Neural cell (in vitro differentiated cells): ENCODE measurements around the gene ALLC. TPM values are rescaled to one million over a fixed set of nuclear protein-coding genes. Genes with fewer than 3 reads are reported as not detected.

Experiments
- H2AFZ ChIP-seq: fragments of 200-600, 300-800 bp; sonication (generic), shearing (Covaris generic); 2 replicates; pipeline ENCODE4 v1.6.0; 2014; ENCODE audit warnings: low read depth, mild to moderate bottlenecking, antibody characterized with exemption, low read length, moderate library complexity
- H3F3A ChIP-seq: fragments of 200-600 bp; shearing (Covaris generic); 2 replicates; pipeline ENCODE4 v1.6.1; 2016; ENCODE audit warnings: mild to moderate bottlenecking, moderate library complexity, mixed read lengths, antibody characterized with exemption, low read length; ENCODE audit not compliant: insufficient read depth, poor library complexity, severe bottlenecking
- H3K27ac ChIP-seq: fragments of 200-600, 300-800 bp; sonication (generic), shearing (Covaris generic); 2 replicates; pipeline ENCODE4 v1.5.1; 2014; ENCODE audit warnings: mild to moderate bottlenecking, low read length, moderate library complexity
- H3K27me3 ChIP-seq: fragments of 300-800, 200-600 bp; sonication (generic), shearing (Covaris generic); 2 replicates; pipeline ENCODE4 v1.6.0; 2014; ENCODE audit warnings: mild to moderate bottlenecking, low read depth, low read length, moderate library complexity; ENCODE audit not compliant: insufficient read depth
- H3K36me3 ChIP-seq: fragments of 300-800, 200-600 bp; sonication (generic), shearing (Covaris generic); 2 replicates; pipeline ENCODE4 v1.5.1; 2014; ENCODE audit warnings: mild to moderate bottlenecking, antibody characterized with exemption, low read length, moderate library complexity; ENCODE audit not compliant: insufficient read depth
- H3K4me2 ChIP-seq: fragments of 300-800, 200-600 bp; sonication (generic), shearing (Covaris generic); 2 replicates; pipeline ENCODE4 v1.6.0; 2014; ENCODE audit warnings: mild to moderate bottlenecking, low read length
- H3K4me3 ChIP-seq: fragments of 300-800, 200-600 bp; sonication (generic), shearing (Covaris generic); 2 replicates; pipeline ENCODE4 v1.5.1; 2014; ENCODE audit warnings: mild to moderate bottlenecking, low read length, moderate library complexity
- H3K79me2 ChIP-seq: fragments of 200-600 bp; shearing (Covaris generic); replicated peaks from 2 replicates; pipeline ENCODE4 v1.6.0; 2014; ENCODE audit warnings: mild to moderate bottlenecking, low read length, moderate library complexity; ENCODE audit not compliant: insufficient read depth
- H3K9ac ChIP-seq: fragments of 300-800, 200-600 bp; sonication (generic), shearing (Covaris generic); 2 replicates; pipeline ENCODE4 v1.6.1; 2016; ENCODE audit warnings: mild to moderate bottlenecking, low read length, mixed read lengths
- H3K9me2 ChIP-seq: fragments of 200-600 bp; shearing (Covaris generic); 2 replicates; pipeline ENCODE4 v1.6.1; 2016; ENCODE audit warnings: mild to moderate bottlenecking, low read length, mixed read lengths; ENCODE audit not compliant: insufficient read depth
- H3K9me3 ChIP-seq: fragments of 200-600, 300-800 bp; sonication (generic), shearing (Covaris generic); 2 replicates; pipeline ENCODE4 v1.6.1; 2016; ENCODE audit warnings: mild to moderate bottlenecking, mixed run types, low read length, moderate library complexity, mixed read lengths
- H4K20me1 ChIP-seq: fragments of 200-600 bp; shearing (Covaris generic); 2 replicates; pipeline ENCODE4 v1.6.1; 2016; ENCODE audit warnings: mild to moderate bottlenecking, mixed run types; ENCODE audit not compliant: insufficient read depth
- EP300 ChIP-seq: fragments of 450-650 bp; conservative IDR thresholded peaks from 2 replicates; pipeline ENCODE4 v1.6.1; 2014; ENCODE audit warnings: antibody characterized with exemption, mild to moderate bottlenecking, moderate library complexity; ENCODE audit not compliant: poor library complexity, severe bottlenecking
- EZH2 ChIP-seq: fragments of 200-600, 300-800 bp; shearing (Covaris generic), sonication (generic); IDR thresholded peaks from 2 replicates; pipeline ENCODE4 v1.6.1; 2014; ENCODE audit warnings: antibody characterized with exemption, low read length, borderline replicate concordance, mild to moderate bottlenecking; ENCODE audit not compliant: insufficient read depth, poor library complexity, severe bottlenecking
- MXI1 ChIP-seq: fragments of 450-650 bp; conservative IDR thresholded peaks from 2 replicates; pipeline ENCODE4 v1.6.1; 2014; ENCODE audit warnings: antibody characterized with exemption, mild to moderate bottlenecking; ENCODE audit not compliant: poor library complexity, severe bottlenecking
- POLR2AphosphoS5 ChIP-seq: IDR thresholded peaks from 2 replicates; pipeline ENCODE4 v1.6.1; 2012
- RAD21 ChIP-seq: fragments of 450-650 bp; conservative IDR thresholded peaks from 2 replicates; pipeline ENCODE4 v1.6.1; 2014; ENCODE audit warnings: antibody characterized with exemption, mild to moderate bottlenecking, moderate library complexity
- SMC3 ChIP-seq: fragments of 450-650 bp; conservative IDR thresholded peaks from 2 replicates; pipeline ENCODE4 v1.6.1; 2014; ENCODE audit warnings: antibody characterized with exemption, mild to moderate bottlenecking, moderate library complexity; ENCODE audit not compliant: poor library complexity
- TAF1 ChIP-seq: IDR thresholded peaks from 2 replicates; pipeline ENCODE4 v1.6.1; 2012; ENCODE audit warnings: low read depth
- polyA plus RNA-seq: library from polyadenylated mRNA; depleted of rRNA; stranded (reverse); fragments of >200 nt; gene quantifications from 2 replicates; pipeline ENCODE4 v1.2.3, GENCODE V29; 2014
- TF ChIP-seq, protein P1 (sequence below): fragments of 450-650 bp; IDR thresholded peaks from 2 replicates; pipeline ENCODE4 v1.5.1; 2014; ENCODE audit warnings: antibody characterized with exemption, mild to moderate bottlenecking, moderate library complexity; ENCODE audit not compliant: poor library complexity, severe bottlenecking
- TF ChIP-seq, protein P2 (sequence below): IDR thresholded peaks from 2 replicates; pipeline ENCODE4 v1.6.1; 2012; ENCODE audit warnings: borderline replicate concordance

The ALLC gene
- polyA plus RNA-seq, 1 donor from 2014 or later, result 0.33 TPM

DNA sequence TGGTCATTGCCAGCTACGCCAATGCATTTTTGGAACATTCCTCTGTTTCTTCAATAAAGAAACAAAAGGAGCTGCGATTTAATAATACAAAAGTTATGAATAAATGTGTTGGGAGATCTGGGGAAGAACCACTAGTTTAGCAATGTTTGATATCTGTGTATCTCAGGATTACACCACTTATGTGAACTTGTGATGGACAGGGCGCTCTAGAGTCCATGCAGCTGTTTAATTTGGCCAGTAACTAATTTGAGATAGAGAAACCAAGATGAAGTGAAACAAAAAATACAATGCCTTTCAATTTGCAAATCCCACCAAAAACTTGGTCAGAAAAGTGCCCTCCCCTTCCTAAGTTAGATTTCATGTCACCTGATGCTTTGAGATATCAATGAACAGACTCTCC is 38.5 kb downstream of the ALLC start:
- Histone ChIP-seq H3K9me3 (no peaks in the 10 kb centered on the region), H3K27ac (no peak overlapping the region), H2AFZ (no peak overlapping the region), H3F3A (no peaks in the 10 kb centered on the region), H4K20me1 (no peaks in the 10 kb centered on the region), H3K4me3 (no peak overlapping the region), H3K36me3 (no peaks in the 10 kb centered on the region), H3K4me2 (no peak overlapping the region), H3K9ac (no peak overlapping the region), H3K9me2 (no peaks in the 10 kb centered on the region), H3K79me2 (no peaks in the 10 kb centered on the region), H3K27me3 (no peaks in the 10 kb centered on the region)
- TF ChIP-seq TAF1 (no peak), MXI1 (no peak), EP300 (no peak), SMC3 (no peak), POLR2AphosphoS5 (no peak), EZH2 (no peak), RAD21 (no peak)
- TF ChIP-seq, protein P1, sequence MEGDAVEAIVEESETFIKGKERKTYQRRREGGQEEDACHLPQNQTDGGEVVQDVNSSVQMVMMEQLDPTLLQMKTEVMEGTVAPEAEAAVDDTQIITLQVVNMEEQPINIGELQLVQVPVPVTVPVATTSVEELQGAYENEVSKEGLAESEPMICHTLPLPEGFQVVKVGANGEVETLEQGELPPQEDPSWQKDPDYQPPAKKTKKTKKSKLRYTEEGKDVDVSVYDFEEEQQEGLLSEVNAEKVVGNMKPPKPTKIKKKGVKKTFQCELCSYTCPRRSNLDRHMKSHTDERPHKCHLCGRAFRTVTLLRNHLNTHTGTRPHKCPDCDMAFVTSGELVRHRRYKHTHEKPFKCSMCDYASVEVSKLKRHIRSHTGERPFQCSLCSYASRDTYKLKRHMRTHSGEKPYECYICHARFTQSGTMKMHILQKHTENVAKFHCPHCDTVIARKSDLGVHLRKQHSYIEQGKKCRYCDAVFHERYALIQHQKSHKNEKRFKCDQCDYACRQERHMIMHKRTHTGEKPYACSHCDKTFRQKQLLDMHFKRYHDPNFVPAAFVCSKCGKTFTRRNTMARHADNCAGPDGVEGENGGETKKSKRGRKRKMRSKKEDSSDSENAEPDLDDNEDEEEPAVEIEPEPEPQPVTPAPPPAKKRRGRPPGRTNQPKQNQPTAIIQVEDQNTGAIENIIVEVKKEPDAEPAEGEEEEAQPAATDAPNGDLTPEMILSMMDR, result no peak
- TF ChIP-seq, protein P2, sequence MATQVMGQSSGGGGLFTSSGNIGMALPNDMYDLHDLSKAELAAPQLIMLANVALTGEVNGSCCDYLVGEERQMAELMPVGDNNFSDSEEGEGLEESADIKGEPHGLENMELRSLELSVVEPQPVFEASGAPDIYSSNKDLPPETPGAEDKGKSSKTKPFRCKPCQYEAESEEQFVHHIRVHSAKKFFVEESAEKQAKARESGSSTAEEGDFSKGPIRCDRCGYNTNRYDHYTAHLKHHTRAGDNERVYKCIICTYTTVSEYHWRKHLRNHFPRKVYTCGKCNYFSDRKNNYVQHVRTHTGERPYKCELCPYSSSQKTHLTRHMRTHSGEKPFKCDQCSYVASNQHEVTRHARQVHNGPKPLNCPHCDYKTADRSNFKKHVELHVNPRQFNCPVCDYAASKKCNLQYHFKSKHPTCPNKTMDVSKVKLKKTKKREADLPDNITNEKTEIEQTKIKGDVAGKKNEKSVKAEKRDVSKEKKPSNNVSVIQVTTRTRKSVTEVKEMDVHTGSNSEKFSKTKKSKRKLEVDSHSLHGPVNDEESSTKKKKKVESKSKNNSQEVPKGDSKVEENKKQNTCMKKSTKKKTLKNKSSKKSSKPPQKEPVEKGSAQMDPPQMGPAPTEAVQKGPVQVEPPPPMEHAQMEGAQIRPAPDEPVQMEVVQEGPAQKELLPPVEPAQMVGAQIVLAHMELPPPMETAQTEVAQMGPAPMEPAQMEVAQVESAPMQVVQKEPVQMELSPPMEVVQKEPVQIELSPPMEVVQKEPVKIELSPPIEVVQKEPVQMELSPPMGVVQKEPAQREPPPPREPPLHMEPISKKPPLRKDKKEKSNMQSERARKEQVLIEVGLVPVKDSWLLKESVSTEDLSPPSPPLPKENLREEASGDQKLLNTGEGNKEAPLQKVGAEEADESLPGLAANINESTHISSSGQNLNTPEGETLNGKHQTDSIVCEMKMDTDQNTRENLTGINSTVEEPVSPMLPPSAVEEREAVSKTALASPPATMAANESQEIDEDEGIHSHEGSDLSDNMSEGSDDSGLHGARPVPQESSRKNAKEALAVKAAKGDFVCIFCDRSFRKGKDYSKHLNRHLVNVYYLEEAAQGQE, result no peak

DNA sequence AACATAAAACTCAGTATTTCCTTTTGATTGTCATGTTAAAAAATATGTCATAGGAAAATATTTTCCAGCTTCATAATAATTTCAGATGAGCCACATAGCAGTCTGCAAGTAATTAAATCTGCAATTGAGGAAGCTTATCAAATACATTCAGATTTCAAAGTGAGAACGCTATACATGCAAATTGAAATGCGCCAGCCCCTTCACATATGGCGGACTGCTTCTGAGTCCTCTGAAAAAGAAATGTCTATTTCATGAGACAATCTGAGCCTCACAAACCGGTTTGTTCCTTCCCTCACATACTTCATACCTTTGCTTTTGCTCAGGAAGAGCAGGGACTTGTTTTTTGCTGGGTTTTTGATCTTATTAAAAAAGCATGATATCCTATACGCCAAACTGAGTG is 43.1 kb downstream of the ALLC start:
- Histone ChIP-seq H3K36me3 (no peaks in the 10 kb centered on the region), H3K9me2 (no peaks in the 10 kb centered on the region), H3K27ac (no peak overlapping the region), H4K20me1 (no peaks in the 10 kb centered on the region), H3K4me3 (no peak overlapping the region), H3K4me2 (no peak overlapping the region), H2AFZ (no peak overlapping the region), H3K9me3 (peaks cover 4% of the 10 kb centered on the region), H3K9ac (no peak overlapping the region), H3K79me2 (no peaks in the 10 kb centered on the region), H3F3A (no peaks in the 10 kb centered on the region), H3K27me3 (peaks cover 6% of the 10 kb centered on the region)
- TF ChIP-seq RAD21, result no peak
- TF ChIP-seq TAF1, result no peak
- TF ChIP-seq EP300, result no peak
- TF ChIP-seq SMC3, result no peak
- TF ChIP-seq POLR2AphosphoS5, result no peak
- TF ChIP-seq, protein P1, result no peak
- TF ChIP-seq MXI1, result no peak
- no peak for TF ChIP-seq EZH2
- TF ChIP-seq, protein P2, result no peak
